Brain pericyte (primary cell): ENCODE results near the gene NFX1.
A peak's percentile ranks its signal among the peaks of the same experiment; 100 is the strongest.
"Not testable (repeated sequence)": the region's sequence is repeated elsewhere in the genome, so short reads cannot be mapped to it uniquely, and the experiment has no call there.

Experiments used
- DNase-seq: peaks from one replicate; pipeline ENCODE4 v3.0.0-alpha.2; 2012; ENCODE audit warnings: low read depth, low spot score

NFX1 gene

GRCh38 chr9:33310748-33311147, 20.4 kb downstream of the NFX1 start:
- DNase-seq: no peak

GRCh38 chr9:33311953-33312352, 21.6 kb downstream of the NFX1 start:
- DNase-seq: no peak

GRCh38 chr9:33315371-33315770, 25.1 kb downstream of the NFX1 start:
- DNase-seq: no peak

GRCh38 chr9:33317136-33317535, 26.8 kb downstream of the NFX1 start:
- not testable (repeated sequence) for DNase-seq

- no peak for DNase-seq
These were observed 27.9 kb downstream of the NFX1 start for GRCh38 chr9:33318225-33318624.

- DNase-seq: no peak
These were observed 28.5 kb downstream of the NFX1 start for GRCh38 chr9:33318781-33319180.

GRCh38 chr9:33320230-33320567, 29.9 kb downstream of the NFX1 start:
- no peak for DNase-seq

- DNase-seq: peak; percentile 69
These were observed 30.4 kb downstream of the NFX1 start for GRCh38 chr9:33320568-33321261.

- DNase-seq: peak; percentile 17
These were observed 38.8 kb downstream of the NFX1 start for GRCh38 chr9:33329117-33329563.

GRCh38 chr9:33329979-33330378, 39.7 kb downstream of the NFX1 start:
- DNase-seq: peak; percentile 29

- no peak for DNase-seq
These were observed 41.1 kb downstream of the NFX1 start for GRCh38 chr9:33331377-33331891.

- no peak for DNase-seq
These were observed 41.7 kb downstream of the NFX1 start for GRCh38 chr9:33332011-33332410.

GRCh38 chr9:33332956-33333355, 42.6 kb downstream of the NFX1 start:
- DNase-seq: not testable (repeated sequence)

GRCh38 chr9:33340186-33340585, 49.9 kb downstream of the NFX1 start:
- no peak for DNase-seq

- no peak for DNase-seq
These were observed 50.9 kb downstream of the NFX1 start for GRCh38 chr9:33341182-33341581.

GRCh38 chr9:33344145-33344544, 53.8 kb downstream of the NFX1 start:
- DNase-seq: no peak

GRCh38 chr9:33346564-33346963, 56.2 kb downstream of the NFX1 start:
- no peak for DNase-seq

- DNase-seq: no peak
These were observed 58.7 kb downstream of the NFX1 start for GRCh38 chr9:33348998-33349397.

- DNase-seq: no peak
These were observed 59.4 kb downstream of the NFX1 start for GRCh38 chr9:33349743-33350142.

GRCh38 chr9:33350310-33350709, 60.0 kb downstream of the NFX1 start:
- no peak for DNase-seq

GRCh38 chr9:33351547-33351946, 61.2 kb downstream of the NFX1 start:
- DNase-seq: no peak

- DNase-seq: no peak
These were observed 64.4 kb downstream of the NFX1 start for GRCh38 chr9:33354651-33355211.

- no peak for DNase-seq
These were observed 65.6 kb downstream of the NFX1 start for GRCh38 chr9:33355933-33356332.
